NB4 (cell line): ENCODE results near the gene SMO.
"Not testable (repeated sequence)": the region's sequence is repeated elsewhere in the genome, so short reads cannot be mapped to it uniquely, and the experiment has no call there.

Source experiments
- DNase-seq: peaks from one replicate; pipeline ENCODE4 v3.0.0; 2010; ENCODE audit warnings: low read depth
- H3K4me3 ChIP-seq: one replicate; pipeline ENCODE4 v1.5.1; 2011; ENCODE audit warnings: mild to moderate bottlenecking, low read depth, low read length, moderate library complexity
- CTCF ChIP-seq: IDR thresholded peaks from one replicate; pipeline ENCODE4 v1.5.1; 2012; ENCODE audit warnings: low read depth, low read length
- MYC ChIP-seq: IDR thresholded peaks from 2 replicates; pipeline ENCODE4 v1.6.1; 2011; ENCODE audit warnings: low read depth, low read length
- POLR2A ChIP-seq: IDR thresholded peaks from 2 replicates; pipeline ENCODE4 v1.6.1; 2011; ENCODE audit warnings: mild to moderate bottlenecking; ENCODE audit not compliant: insufficient read length; ENCODE audit errors: extremely low read depth
- TF ChIP-seq, protein P1 (sequence below): IDR thresholded peaks from 2 replicates; pipeline ENCODE4 v1.6.1; 2011; ENCODE audit warnings: low read depth, low read length

Gene SMO

GRCh38 chr7:129244220-129244619 lies 55.8 kb downstream of the SMO start:
- TF ChIP-seq POLR2A (no peak), MYC (no peak), CTCF (no peak)
- TF ChIP-seq, protein P1, sequence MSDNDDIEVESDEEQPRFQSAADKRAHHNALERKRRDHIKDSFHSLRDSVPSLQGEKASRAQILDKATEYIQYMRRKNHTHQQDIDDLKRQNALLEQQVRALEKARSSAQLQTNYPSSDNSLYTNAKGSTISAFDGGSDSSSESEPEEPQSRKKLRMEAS: no peak
- DNase-seq: no peak
- no peak overlapping the region for H3K4me3 ChIP-seq

DNA sequence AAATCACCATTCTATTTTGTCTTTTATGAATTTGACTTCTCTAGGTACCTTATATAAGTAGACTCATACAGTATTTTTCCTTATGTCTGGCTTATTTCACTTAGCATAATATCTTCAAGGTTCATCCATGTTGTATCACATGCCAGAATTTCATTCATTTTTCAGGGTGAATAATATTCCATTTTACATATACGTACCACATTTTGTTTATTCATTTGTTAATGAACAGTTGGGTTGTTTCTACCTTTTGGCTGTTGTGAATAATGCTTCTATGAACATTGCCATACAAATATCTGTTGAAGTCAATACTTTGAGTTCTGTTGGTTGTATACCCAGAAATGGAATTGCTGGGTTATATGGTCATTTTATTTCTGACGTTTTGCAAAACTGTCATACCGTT lies 57.1 kb downstream of the SMO start:
- TF ChIP-seq MYC (no peak), POLR2A (no peak), CTCF (no peak)
- TF ChIP-seq, protein P1: no peak
- no peak overlapping the region for H3K4me3 ChIP-seq
- DNase-seq: no peak

DNA sequence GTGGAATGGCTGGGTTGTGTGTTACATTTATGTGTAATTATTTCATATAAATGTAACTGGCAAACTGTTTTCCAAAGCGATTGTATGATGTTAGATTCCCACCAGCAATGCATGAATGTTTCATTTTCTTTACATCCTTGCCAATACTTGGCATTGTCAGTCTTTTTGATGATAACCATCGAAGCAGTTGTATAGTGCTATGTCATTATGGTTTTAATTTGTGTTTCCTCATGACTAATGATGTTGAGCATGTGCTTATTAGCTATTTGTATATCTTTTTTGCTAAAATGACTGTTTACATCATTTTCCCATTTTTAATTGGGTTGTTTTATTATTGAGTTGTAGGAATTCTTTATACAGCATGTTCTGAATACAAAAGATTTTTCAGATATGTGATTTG lies 58.7 kb downstream of the SMO start:
- H3K4me3 ChIP-seq: no peak overlapping the region
- DNase-seq: no peak
- TF ChIP-seq, protein P1: no peak
- TF ChIP-seq MYC (no peak), CTCF (no peak), POLR2A (no peak)

GRCh38 chr7:129252128-129252527 lies 63.7 kb downstream of the SMO start:
- H3K4me3 ChIP-seq: no peak overlapping the region

GRCh38 chr7:129252603-129253002 lies 64.2 kb downstream of the SMO start:
- DNase-seq, H3K4me3 ChIP-seq: not testable (repeated sequence)

More at GRCh38 chr7:129252128-129252527, 63.7 kb downstream of the SMO start:
- no peak for DNase-seq
- TF ChIP-seq POLR2A (no peak), MYC (no peak), CTCF (no peak)
- TF ChIP-seq, protein P1: no peak

- TF ChIP-seq, protein P1: no peak
- TF ChIP-seq CTCF (no peak), POLR2A (no peak), MYC (no peak)
- no peak for DNase-seq
- no peak overlapping the region for H3K4me3 ChIP-seq
Measured at GRCh38 chr7:129255800-129256199, 67.4 kb downstream of the SMO start.
